ENCODE measurements around the gene MYH1.

DNA sequence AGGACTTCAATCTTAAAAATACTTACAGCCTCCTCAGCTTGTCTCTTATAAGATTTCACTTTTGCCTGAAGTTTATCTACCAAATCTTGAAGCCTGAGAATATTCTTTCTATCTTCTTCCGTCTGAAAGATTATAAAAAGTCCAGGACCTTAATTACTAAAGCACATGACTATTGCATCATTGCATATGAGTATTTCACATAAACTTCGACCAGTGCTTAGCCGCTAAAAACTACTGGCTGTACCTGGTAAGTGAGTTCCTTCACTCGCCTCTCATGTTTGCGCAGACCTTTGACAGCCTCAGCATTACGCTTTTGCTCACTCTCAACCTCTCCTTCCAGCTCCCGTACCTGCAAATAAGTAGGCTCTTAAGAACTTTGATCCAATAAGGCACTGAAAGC, 4.7 kb upstream of the MYH1 start:
- TF ChIP-seq, protein P1, sequence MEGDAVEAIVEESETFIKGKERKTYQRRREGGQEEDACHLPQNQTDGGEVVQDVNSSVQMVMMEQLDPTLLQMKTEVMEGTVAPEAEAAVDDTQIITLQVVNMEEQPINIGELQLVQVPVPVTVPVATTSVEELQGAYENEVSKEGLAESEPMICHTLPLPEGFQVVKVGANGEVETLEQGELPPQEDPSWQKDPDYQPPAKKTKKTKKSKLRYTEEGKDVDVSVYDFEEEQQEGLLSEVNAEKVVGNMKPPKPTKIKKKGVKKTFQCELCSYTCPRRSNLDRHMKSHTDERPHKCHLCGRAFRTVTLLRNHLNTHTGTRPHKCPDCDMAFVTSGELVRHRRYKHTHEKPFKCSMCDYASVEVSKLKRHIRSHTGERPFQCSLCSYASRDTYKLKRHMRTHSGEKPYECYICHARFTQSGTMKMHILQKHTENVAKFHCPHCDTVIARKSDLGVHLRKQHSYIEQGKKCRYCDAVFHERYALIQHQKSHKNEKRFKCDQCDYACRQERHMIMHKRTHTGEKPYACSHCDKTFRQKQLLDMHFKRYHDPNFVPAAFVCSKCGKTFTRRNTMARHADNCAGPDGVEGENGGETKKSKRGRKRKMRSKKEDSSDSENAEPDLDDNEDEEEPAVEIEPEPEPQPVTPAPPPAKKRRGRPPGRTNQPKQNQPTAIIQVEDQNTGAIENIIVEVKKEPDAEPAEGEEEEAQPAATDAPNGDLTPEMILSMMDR (IDR thresholded peaks at IDR 0.05): no peak
- TF ChIP-seq POLR2A (IDR thresholded peaks at IDR 0.05): no peak
